ENCODE measurements around the gene MYO1E. TPM values are rescaled to one million over a fixed set of nuclear protein-coding genes. Genes with fewer than 3 reads are reported as not detected.
A peak's percentile ranks its signal among the peaks of the same experiment; 100 is the strongest.

Gene MYO1E
- total RNA-seq, 2 experiments from 2014 or later, result 1.5 to 26.5 TPM

DNA sequence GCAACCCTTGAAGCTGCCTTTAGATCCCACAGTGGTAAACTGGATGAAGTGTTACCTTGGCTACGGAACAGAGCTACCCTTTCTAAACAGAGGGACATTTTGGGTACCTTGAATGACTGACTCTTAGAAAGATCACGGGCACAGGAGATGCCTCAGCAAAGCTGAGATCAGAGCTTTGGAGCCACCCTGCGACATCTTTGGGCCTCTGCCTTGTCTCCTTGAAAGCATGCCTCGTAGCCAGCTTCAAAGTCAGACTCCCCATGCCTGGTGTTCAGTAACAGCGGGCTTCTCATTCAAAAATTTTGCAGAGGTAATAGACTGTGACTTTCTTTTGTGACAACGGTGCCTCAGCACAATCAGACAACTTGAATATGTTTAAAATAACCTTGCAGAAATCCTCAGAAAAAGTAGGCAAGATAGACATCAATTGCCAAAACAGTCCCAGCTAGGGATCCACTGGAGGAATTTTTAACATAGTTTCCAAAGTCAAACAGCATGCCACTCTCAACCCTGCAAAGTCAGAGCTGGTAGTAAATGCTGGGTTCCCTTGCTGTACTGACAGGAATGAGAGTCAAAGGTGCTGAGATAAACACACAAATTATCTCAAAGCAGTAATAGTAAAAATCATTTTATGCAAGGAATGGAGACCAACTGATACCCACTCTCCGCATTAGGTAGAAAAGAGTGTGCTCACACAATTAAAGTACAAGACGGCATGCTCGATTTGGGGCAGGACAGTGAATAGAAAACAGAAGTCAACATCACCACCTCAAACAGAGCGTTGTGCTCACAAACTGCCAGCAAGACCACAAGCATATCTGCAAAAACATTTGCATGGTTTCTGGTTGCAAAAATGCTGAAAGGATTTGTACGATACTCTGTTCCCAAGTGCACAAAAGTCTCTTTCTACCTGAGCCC lies 82.1 kb downstream of the MYO1E start:
- Histone ChIP-seq H3K36me3 (ENCODE audit: insufficient read depth, low read length) (no peaks in the 10 kb centered on the region), H3K79me2 (ENCODE audit: insufficient read depth, low read depth, low read length) (no peaks in the 10 kb centered on the region), H3K4me1 (ENCODE audit: insufficient read depth, low read length, poor library complexity, severe bottlenecking) (peaks cover 12% of the 10 kb centered on the region), H3K4me2 (ENCODE audit: low read length) (peak overlapping the region; percentile 12; the same call in 1 of the 2 replicates), H3K27ac (ENCODE audit: low read depth, low read length, poor library complexity, severe bottlenecking) (no peak overlapping the region), H3K4me3 (ENCODE audit: low read depth, low read length, poor library complexity, severe bottlenecking) (no peak overlapping the region), H3K9me2 (ENCODE audit: insufficient read depth, low read length) (no peaks in the 10 kb centered on the region), H3K9me3 (ENCODE audit: low read length) (no peaks in the 10 kb centered on the region), H2AFZ (ENCODE audit: low read length) (peak overlapping the region; percentile 62), H4K20me1 (ENCODE audit: insufficient read depth, low read length) (no peaks in the 10 kb centered on the region)
- CTCF ChIA-PET (ENCODE audit: unreplicated experiment), result no interaction called here
- TF ChIP-seq, protein P1, sequence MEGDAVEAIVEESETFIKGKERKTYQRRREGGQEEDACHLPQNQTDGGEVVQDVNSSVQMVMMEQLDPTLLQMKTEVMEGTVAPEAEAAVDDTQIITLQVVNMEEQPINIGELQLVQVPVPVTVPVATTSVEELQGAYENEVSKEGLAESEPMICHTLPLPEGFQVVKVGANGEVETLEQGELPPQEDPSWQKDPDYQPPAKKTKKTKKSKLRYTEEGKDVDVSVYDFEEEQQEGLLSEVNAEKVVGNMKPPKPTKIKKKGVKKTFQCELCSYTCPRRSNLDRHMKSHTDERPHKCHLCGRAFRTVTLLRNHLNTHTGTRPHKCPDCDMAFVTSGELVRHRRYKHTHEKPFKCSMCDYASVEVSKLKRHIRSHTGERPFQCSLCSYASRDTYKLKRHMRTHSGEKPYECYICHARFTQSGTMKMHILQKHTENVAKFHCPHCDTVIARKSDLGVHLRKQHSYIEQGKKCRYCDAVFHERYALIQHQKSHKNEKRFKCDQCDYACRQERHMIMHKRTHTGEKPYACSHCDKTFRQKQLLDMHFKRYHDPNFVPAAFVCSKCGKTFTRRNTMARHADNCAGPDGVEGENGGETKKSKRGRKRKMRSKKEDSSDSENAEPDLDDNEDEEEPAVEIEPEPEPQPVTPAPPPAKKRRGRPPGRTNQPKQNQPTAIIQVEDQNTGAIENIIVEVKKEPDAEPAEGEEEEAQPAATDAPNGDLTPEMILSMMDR (conservative IDR thresholded peaks at IDR 0.05; ENCODE audit: low read length), result 0 out of 2 replicates have a peak, but pooled peaks have one; percentile 41
- no peak for TF ChIP-seq EZH2phosphoT487 (IDR thresholded peaks at IDR 0.05; ENCODE audit: borderline replicate concordance, low read depth, low read length)
- intact Hi-C loops (cut with micrococcal nuclease; ENCODE audit: unreplicated experiment), result no loop called here
- no TSS peak for BruUV-seq (replicated peaks)
- POLR2A ChIA-PET, result interaction anchor here (0.6 to 2.9 kb wide), 5 partner anchors 9 to 246 kb away, joined by 3 to 17 read pairs (median 4); no protein-coding TSS in a partner anchor
- peak; percentile 22 for DNase-seq (ENCODE audit: low spot score)

DNA sequence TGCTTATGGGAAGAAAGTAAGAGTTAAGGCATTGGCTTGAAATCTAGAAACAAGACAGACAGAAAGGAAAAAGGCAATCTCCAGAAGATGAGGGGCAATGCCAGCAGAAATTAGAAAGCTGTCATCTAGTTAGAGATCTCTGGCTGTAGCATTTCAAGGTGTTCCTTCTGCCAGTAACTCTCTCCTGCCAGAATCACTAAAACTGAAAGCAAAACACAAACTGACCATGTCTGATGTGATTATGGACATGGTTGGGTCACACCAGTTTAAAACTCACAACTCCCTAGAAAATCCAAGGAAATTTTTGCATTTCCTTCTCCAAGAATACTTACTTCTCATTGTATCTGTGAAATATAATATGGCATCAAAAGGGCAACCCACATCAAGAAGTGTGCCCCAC lies 83.1 kb downstream of the MYO1E start:
- Histone ChIP-seq H3K9me3 (ENCODE audit: low read length) (no peaks in the 10 kb centered on the region), H3K79me2 (ENCODE audit: insufficient read depth, low read depth, low read length) (no peaks in the 10 kb centered on the region), H3K4me2 (ENCODE audit: low read length) (no peak overlapping the region), H3K4me1 (ENCODE audit: insufficient read depth, low read length, poor library complexity, severe bottlenecking) (peaks cover 12% of the 10 kb centered on the region), H4K20me1 (ENCODE audit: insufficient read depth, low read length) (no peaks in the 10 kb centered on the region), H2AFZ (ENCODE audit: low read length) (no peak overlapping the region), H3K4me3 (ENCODE audit: low read depth, low read length, poor library complexity, severe bottlenecking) (no peak overlapping the region), H3K27ac (ENCODE audit: low read depth, low read length, poor library complexity, severe bottlenecking) (no peak overlapping the region), H3K9me2 (ENCODE audit: insufficient read depth, low read length) (no peaks in the 10 kb centered on the region), H3K36me3 (ENCODE audit: insufficient read depth, low read length) (no peaks in the 10 kb centered on the region)
- no peak for DNase-seq (ENCODE audit: low spot score)
- TF ChIP-seq, protein P1 (conservative IDR thresholded peaks at IDR 0.05; ENCODE audit: low read length), result no peak
- TF ChIP-seq EZH2phosphoT487 (IDR thresholded peaks at IDR 0.05; ENCODE audit: borderline replicate concordance, low read depth, low read length), result no peak
- intact Hi-C loops (cut with micrococcal nuclease; ENCODE audit: unreplicated experiment), result no loop called here
- ChIA-PET POLR2A (interaction anchor here (1.2 to 2.9 kb wide), 3 partner anchors 8 to 10 kb away, joined by 3 to 17 read pairs (median 5); no protein-coding TSS in a partner anchor), CTCF (ENCODE audit: unreplicated experiment) (no interaction called here)
- no TSS peak for BruUV-seq (replicated peaks)

Measured in OCI-LY7 (cell line).